Stomach (tissue), 4 donors: ENCODE measurements around the gene CITED4.

Source experiments
- EP300 ChIP-seq: sonication (generic); formaldehyde crosslinking; IDR thresholded peaks from one replicate; pipeline ENCODE4 v1.6.1; 2017; ENCODE audit warnings: antibody characterized with exemption
- POLR2A ChIP-seq, 4 donors: fragments of 450-650 bp; IDR thresholded peaks; one replicate each; pipeline ENCODE4 v1.6.1; 2016; ENCODE audit warnings: antibody characterized with exemption in 4 of 4, control low read depth in 2 of 4, mild to moderate bottlenecking in 1 of 4, moderate library complexity in 1 of 4
- POLR2AphosphoS5 ChIP-seq, 3 donors: sonication (generic); formaldehyde crosslinking; IDR thresholded peaks; one replicate each; pipeline ENCODE4 v1.6.1; 2016; ENCODE audit warnings: antibody characterized with exemption in 3 of 3
- TF ChIP-seq, protein P1 (sequence below), 7 experiments: fragments of 450-650 bp in 4 of 7; fragments of 200-600 bp in 3 of 7; sonication (generic) in 3 of 7; IDR thresholded peaks; one replicate each; pipeline ENCODE4 v1.5.1; 2016 to 2019; ENCODE audit warnings: antibody characterized with exemption in 7 of 7, control low read depth in 2 of 7, mild to moderate bottlenecking in 1 of 7

GRCh38 chr1:40845895-40846294 lies 16.3 kb downstream of the CITED4 start:
- TF ChIP-seq, protein P1, sequence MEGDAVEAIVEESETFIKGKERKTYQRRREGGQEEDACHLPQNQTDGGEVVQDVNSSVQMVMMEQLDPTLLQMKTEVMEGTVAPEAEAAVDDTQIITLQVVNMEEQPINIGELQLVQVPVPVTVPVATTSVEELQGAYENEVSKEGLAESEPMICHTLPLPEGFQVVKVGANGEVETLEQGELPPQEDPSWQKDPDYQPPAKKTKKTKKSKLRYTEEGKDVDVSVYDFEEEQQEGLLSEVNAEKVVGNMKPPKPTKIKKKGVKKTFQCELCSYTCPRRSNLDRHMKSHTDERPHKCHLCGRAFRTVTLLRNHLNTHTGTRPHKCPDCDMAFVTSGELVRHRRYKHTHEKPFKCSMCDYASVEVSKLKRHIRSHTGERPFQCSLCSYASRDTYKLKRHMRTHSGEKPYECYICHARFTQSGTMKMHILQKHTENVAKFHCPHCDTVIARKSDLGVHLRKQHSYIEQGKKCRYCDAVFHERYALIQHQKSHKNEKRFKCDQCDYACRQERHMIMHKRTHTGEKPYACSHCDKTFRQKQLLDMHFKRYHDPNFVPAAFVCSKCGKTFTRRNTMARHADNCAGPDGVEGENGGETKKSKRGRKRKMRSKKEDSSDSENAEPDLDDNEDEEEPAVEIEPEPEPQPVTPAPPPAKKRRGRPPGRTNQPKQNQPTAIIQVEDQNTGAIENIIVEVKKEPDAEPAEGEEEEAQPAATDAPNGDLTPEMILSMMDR (IDR thresholded peaks at IDR 0.05), result no peak
- TF ChIP-seq POLR2A (IDR thresholded peaks at IDR 0.05), result no peak
- no peak for TF ChIP-seq EP300
- TF ChIP-seq POLR2AphosphoS5 (IDR thresholded peaks at IDR 0.05), result no peak
